Measurements from ENCODE around the gene ADAMTS2. TPM values are rescaled to one million over a fixed set of nuclear protein-coding genes. Genes with fewer than 3 reads are reported as not detected.
"Not testable (repeated sequence)": the region's sequence is repeated elsewhere in the genome, so short reads cannot be mapped to it uniquely, and the experiment has no call there.

ADAMTS2 gene
- total and polyA plus RNA-seq, 2 experiments from 2014 or later = 1.6 to 8.1 TPM

DNA sequence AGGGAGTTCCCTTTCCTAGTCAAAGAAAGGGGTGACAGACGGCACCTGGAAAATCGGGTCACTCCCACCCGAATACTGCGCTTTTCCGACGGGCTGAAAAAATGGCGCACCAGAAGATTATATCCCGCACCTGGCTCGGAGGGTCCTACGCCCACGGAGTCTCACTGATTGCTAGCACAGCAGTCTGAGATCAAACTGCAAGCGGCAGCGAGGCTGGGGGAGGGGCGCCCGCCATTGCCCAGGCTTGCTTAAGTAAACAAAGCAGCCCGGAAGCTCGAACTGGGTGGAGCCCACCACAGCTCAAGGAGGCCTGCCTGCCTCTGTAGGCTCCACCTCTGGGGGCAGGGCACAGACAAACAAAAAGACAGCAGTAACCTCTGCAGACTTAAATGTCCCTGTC lies 244.0 kb downstream of the ADAMTS2 start:
- H3K4me3 Mint-ChIP-seq; H3F3A ChIP-seq (replicated peaks; ENCODE audit: low read depth); H3K27me3 Mint-ChIP-seq (ENCODE audit: insufficient read depth, low read depth, poor library complexity); H3K4me2 ChIP-seq; ATAC-seq; DNase-seq (ENCODE audit: low spot score); H3K27ac ChIP-seq (ENCODE audit: low read depth); H3K27me3 ChIP-seq (ENCODE audit: insufficient read depth); H3K4me1 ChIP-seq (ENCODE audit: insufficient read depth); H3K4me3 ChIP-seq; H2AFZ ChIP-seq; H3K4me1 Mint-ChIP-seq; H3K79me2 ChIP-seq (replicated peaks; ENCODE audit: insufficient read depth); H3K36me3 ChIP-seq (ENCODE audit: insufficient read depth); H4K20me1 ChIP-seq (replicated peaks; ENCODE audit: insufficient read depth); H3K27ac Mint-ChIP-seq; H3K9me2 ChIP-seq (ENCODE audit: insufficient read depth): not testable (repeated sequence)
- H3K36me3 Mint-ChIP-seq (ENCODE audit: low read depth) = peaks cover 24% of the 10 kb centered on the region; the same call in 2 of the 3 replicates
- peaks cover 53% of the 10 kb centered on the region for H3K9me3 Mint-ChIP-seq

DNA sequence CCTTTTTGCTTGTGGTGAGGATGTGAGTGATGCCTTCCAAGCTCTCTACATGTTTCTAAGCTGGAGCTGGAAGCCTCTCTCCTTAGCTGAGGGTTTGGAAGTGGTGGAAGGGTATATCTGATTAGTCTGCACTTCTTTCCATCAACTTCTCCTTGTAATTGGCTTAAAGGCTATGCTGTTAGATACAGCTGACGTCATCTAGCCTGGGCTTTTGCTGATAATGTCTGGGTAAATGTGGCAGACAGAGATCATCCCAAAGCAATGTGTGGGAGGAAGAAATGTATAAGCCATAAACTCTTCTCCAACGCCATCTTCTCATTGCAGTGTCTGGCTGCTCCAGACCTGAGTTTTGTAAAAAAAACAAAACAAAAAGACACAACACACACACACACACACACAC lies 255.8 kb downstream of the ADAMTS2 start:
- Histone ChIP-seq H3K36me3 (ENCODE audit: insufficient read depth) (peaks cover 19% of the 10 kb centered on the region), H3K9me2 (ENCODE audit: insufficient read depth) (no peaks in the 10 kb centered on the region), H2AFZ (no peak overlapping the region), H3F3A (replicated peaks; ENCODE audit: low read depth) (no peaks in the 10 kb centered on the region), H3K27ac (ENCODE audit: low read depth) (no peak overlapping the region), H3K4me2 (no peak overlapping the region), H3K4me3 (no peak overlapping the region), H4K20me1 (replicated peaks; ENCODE audit: insufficient read depth) (no peaks in the 10 kb centered on the region), H3K4me1 (ENCODE audit: insufficient read depth) (no peaks in the 10 kb centered on the region), H3K79me2 (replicated peaks; ENCODE audit: insufficient read depth) (no peaks in the 10 kb centered on the region), H3K27me3 (ENCODE audit: insufficient read depth) (no peaks in the 10 kb centered on the region)
- H3K36me3 Mint-ChIP-seq (ENCODE audit: low read depth) = peaks cover 29% of the 10 kb centered on the region
- no peaks in the 10 kb centered on the region for H3K27me3 Mint-ChIP-seq (ENCODE audit: insufficient read depth, low read depth, poor library complexity)
- ATAC-seq (no peak), DNase-seq (ENCODE audit: low spot score) (no peak)
- no peaks in the 10 kb centered on the region for H3K4me1 Mint-ChIP-seq
- H3K4me3 Mint-ChIP-seq = no peak overlapping the region
- TF ChIP-seq ZNF331 (CRISPR knock-in tag; IDR thresholded peaks at IDR 0.05; ENCODE audit: low read depth) (no peak), CREB1 (CRISPR knock-in tag; IDR thresholded peaks at IDR 0.05; ENCODE audit: low read depth) (no peak), EZH2 (IDR thresholded peaks at IDR 0.05; ENCODE audit: low read depth, unreplicated experiment) (no peak), NANOG (IDR thresholded peaks at IDR 0.05; ENCODE audit: borderline replicate concordance) (no peak), EZH2phosphoT487 (IDR thresholded peaks at IDR 0.05; ENCODE audit: unreplicated experiment) (no peak), POLR2AphosphoS5 (IDR thresholded peaks at IDR 0.05; ENCODE audit: low read depth) (no peak)
- TF ChIP-seq, protein P1, sequence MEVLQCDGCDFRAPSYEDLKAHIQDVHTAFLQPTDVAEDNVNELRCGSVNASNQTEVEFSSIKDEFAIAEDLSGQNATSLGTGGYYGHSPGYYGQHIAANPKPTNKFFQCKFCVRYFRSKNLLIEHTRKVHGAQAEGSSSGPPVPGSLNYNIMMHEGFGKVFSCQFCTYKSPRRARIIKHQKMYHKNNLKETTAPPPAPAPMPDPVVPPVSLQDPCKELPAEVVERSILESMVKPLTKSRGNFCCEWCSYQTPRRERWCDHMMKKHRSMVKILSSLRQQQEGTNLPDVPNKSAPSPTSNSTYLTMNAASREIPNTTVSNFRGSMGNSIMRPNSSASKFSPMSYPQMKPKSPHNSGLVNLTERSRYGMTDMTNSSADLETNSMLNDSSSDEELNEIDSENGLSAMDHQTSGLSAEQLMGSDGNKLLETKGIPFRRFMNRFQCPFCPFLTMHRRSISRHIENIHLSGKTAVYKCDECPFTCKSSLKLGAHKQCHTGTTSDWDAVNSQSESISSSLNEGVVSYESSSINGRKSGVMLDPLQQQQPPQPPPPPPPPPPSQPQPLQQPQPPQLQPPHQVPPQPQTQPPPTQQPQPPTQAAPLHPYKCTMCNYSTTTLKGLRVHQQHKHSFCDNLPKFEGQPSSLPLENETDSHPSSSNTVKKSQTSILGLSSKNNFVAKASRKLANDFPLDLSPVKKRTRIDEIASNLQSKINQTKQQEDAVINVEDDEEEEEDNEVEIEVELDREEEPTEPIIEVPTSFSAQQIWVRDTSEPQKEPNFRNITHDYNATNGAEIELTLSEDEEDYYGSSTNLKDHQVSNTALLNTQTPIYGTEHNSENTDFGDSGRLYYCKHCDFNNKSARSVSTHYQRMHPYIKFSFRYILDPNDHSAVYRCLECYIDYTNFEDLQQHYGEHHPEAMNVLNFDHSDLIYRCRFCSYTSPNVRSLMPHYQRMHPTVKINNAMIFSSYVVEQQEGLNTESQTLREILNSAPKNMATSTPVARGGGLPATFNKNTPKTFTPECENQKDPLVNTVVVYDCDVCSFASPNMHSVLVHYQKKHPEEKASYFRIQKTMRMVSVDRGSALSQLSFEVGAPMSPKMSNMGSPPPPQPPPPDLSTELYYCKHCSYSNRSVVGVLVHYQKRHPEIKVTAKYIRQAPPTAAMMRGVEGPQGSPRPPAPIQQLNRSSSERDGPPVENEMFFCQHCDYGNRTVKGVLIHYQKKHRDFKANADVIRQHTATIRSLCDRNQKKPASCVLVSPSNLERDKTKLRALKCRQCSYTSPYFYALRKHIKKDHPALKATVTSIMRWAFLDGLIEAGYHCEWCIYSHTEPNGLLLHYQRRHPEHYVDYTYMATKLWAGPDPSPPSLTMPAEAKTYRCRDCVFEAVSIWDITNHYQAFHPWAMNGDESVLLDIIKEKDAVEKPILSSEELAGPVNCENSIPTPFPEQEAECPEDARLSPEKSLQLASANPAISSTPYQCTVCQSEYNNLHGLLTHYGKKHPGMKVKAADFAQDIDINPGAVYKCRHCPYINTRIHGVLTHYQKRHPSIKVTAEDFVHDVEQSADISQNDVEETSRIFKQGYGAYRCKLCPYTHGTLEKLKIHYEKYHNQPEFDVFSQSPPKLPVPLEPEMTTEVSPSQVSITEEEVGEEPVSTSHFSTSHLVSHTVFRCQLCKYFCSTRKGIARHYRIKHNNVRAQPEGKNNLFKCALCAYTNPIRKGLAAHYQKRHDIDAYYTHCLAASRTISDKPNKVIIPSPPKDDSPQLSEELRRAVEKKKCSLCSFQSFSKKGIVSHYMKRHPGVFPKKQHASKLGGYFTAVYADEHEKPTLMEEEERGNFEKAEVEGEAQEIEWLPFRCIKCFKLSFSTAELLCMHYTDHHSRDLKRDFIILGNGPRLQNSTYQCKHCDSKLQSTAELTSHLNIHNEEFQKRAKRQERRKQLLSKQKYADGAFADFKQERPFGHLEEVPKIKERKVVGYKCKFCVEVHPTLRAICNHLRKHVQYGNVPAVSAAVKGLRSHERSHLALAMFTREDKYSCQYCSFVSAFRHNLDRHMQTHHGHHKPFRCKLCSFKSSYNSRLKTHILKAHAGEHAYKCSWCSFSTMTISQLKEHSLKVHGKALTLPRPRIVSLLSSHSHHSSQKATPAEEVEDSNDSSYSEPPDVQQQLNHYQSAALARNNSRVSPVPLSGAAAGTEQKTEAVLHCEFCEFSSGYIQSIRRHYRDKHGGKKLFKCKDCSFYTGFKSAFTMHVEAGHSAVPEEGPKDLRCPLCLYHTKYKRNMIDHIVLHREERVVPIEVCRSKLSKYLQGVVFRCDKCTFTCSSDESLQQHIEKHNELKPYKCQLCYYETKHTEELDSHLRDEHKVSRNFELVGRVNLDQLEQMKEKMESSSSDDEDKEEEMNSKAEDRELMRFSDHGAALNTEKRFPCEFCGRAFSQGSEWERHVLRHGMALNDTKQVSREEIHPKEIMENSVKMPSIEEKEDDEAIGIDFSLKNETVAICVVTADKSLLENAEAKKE (CRISPR knock-in tag; IDR thresholded peaks at IDR 0.05) = no peak
- TF ChIP-seq, protein P2, sequence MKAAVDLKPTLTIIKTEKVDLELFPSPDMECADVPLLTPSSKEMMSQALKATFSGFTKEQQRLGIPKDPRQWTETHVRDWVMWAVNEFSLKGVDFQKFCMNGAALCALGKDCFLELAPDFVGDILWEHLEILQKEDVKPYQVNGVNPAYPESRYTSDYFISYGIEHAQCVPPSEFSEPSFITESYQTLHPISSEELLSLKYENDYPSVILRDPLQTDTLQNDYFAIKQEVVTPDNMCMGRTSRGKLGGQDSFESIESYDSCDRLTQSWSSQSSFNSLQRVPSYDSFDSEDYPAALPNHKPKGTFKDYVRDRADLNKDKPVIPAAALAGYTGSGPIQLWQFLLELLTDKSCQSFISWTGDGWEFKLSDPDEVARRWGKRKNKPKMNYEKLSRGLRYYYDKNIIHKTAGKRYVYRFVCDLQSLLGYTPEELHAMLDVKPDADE (IDR thresholded peaks at IDR 0.05) = no peak
- TF ChIP-seq, protein P3, sequence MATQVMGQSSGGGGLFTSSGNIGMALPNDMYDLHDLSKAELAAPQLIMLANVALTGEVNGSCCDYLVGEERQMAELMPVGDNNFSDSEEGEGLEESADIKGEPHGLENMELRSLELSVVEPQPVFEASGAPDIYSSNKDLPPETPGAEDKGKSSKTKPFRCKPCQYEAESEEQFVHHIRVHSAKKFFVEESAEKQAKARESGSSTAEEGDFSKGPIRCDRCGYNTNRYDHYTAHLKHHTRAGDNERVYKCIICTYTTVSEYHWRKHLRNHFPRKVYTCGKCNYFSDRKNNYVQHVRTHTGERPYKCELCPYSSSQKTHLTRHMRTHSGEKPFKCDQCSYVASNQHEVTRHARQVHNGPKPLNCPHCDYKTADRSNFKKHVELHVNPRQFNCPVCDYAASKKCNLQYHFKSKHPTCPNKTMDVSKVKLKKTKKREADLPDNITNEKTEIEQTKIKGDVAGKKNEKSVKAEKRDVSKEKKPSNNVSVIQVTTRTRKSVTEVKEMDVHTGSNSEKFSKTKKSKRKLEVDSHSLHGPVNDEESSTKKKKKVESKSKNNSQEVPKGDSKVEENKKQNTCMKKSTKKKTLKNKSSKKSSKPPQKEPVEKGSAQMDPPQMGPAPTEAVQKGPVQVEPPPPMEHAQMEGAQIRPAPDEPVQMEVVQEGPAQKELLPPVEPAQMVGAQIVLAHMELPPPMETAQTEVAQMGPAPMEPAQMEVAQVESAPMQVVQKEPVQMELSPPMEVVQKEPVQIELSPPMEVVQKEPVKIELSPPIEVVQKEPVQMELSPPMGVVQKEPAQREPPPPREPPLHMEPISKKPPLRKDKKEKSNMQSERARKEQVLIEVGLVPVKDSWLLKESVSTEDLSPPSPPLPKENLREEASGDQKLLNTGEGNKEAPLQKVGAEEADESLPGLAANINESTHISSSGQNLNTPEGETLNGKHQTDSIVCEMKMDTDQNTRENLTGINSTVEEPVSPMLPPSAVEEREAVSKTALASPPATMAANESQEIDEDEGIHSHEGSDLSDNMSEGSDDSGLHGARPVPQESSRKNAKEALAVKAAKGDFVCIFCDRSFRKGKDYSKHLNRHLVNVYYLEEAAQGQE (IDR thresholded peaks at IDR 0.05; ENCODE audit: unreplicated experiment) = no peak
- H3K27ac Mint-ChIP-seq = no peak overlapping the region
- H3K9me3 Mint-ChIP-seq = peaks cover 90% of the 10 kb centered on the region

Measured in GM23338 (cell line).